NCI-H1092 treated with DMSO at 0.1 percent for 48 hours (cell line): ENCODE data around the gene ALX1.

Source experiments
- DNase-seq: peaks from one replicate; lab custom pipeline; 2025; lab: John Stamatoyannopoulos, UW

The ALX1 gene

DNA sequence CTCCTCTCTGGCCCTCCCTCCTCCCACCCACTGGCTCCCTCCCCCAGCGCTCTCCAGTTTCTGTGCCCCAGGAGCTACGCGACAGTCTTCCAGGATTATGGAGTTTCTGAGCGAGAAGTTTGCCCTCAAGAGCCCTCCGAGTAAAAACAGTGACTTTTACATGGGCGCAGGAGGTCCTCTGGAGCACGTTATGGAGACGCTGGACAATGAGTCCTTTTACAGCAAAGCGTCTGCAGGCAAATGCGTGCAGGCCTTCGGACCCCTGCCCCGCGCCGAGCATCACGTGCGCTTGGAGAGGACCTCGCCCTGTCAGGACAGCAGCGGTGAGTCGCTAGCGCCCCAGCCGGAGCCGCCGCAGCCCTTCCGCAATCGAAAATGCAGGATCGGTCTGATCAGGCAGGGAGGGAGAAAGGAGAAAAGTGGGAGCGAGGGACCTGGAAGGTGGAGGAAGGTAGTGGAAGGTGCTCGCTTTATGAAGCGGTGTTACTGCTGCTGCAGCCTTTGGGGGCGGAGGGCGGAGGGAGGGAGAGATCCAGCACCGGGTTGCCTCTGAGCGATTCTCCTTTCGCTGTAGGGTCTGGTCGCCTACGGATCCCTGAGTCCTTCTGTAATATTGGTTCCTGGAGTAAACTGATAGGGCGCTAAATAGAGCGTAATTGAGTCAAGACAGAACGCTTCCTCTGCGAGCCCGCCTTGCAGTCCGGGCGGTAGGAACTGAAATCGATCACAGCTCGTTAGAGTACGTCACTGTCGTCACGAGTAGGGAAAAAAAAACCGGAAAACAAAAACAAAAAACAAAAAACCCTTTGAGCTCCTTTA lies at the start of gene ALX1:
ALX1 (plus strand) TSS at position 56 of the 819 bp plus-strand sequence; CDS start at position 98, 42 bp downstream.
- DNase-seq: peak; percentile 51

DNA sequence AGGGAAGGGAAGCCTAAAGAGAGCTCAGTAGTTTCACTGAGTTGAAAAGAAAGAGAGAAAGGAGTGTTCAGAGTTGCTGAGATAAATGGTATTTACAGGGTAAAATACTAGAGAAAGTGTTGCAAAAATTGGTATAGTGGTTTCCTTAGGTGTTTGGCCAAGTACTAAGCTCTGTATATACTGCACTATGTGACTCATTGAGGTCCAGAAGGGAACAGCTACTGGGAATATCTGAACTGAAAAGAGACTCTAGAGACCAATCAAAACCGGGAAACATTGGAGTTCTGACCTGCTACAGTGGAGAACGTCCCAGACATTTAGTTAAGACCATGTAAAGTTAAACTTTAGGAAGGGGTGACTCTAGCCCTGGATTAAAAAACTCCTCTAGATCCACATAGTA lies 42.7 kb upstream of the ALX1 start:
- DNase-seq: no peak

DNA sequence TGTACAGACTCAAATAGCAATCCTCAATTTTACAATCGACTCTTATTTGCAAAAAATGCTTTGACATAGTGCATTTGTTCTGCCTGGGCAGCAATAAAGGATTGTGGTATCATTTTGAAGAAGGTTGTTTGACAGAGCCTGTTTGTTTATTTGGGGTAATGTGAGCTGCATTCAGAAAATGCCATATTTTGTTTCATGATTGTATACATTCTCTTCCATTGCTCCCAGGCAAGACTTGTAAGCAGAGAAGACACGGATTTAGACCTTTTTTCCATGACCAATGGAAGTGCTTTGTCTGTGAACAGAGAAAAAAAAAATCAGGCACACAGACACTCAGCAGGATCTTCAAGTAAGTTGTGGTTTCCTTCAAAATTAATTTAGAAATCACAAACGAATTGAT lies 35.5 kb upstream of the ALX1 start:
- no peak for DNase-seq

DNA sequence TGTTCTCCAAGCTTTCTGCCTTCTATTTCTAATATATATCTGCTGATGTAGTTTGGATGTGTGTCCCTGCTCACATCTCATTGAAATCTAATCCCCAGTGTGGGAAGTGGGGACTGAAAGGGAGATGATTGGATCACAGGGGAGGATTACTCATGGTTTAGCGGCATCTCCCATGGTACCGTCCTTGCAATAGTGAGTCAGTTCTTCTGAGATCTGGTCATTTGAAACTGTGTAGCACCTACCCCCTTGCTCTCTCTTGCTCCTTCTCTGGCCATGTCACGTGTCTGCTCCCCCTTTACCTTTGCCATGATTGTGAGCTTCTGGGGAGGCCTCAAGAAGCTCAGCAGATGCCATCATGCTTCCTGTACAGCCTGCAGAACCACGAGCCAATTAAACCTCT lies 26.2 kb upstream of the ALX1 start:
- DNase-seq: no peak

DNA sequence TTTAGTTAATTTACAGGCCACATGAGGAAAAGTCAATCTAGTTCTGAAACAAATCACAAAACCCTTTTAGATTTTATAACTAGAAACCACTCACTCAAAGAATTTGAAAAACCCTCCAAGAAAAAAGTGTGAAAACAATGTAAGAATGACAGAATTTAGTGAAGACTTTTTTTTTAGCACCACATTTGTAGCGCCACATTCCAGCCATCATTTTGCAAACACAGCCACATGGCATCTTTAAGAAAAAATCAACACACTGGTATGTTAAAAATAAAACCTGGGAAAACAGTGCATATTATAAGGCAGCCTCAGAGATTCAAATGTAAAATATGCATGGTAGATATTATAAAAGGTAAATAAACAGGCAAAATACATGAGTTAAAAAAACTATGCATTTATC lies 22.3 kb upstream of the ALX1 start:
- no peak for DNase-seq

DNA sequence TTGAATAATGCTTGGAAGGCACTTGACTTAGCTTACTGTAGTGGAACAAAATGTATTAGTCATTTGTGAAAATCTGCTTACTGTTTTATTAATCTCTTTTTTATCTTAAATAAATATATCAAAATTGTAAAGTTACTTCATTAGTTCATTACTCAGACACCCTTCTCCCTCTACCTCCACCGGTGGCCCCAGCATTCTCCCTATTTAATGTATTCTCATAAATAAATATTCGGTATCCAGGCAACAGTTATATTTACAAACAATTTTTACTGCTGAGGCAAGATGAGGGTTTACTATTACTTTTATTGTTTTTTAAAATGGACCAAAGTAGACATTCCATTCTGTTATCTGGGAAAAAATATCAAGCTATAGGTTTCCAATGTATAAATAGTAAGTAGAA lies 19.6 kb upstream of the ALX1 start:
- no peak for DNase-seq

DNA sequence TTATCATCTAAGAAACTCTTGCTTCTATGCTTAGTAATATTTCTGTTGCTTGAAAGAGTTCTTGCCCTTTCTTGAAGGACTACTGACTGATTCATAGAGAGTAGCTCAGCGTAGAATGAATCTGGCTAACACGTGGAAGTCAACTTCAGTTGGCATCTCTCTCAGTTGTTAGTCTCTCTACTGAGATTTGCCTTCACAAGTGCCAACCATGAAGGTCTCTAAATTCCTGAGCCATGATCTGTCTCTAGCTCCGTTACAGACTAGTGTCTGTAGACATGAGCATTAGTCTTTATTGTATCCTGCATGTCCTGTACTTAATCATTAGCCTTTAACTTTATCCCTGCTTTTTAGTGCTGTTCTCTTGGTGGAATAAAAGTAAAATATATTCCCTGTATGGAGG lies 19.1 kb upstream of the ALX1 start:
- DNase-seq: no peak

DNA sequence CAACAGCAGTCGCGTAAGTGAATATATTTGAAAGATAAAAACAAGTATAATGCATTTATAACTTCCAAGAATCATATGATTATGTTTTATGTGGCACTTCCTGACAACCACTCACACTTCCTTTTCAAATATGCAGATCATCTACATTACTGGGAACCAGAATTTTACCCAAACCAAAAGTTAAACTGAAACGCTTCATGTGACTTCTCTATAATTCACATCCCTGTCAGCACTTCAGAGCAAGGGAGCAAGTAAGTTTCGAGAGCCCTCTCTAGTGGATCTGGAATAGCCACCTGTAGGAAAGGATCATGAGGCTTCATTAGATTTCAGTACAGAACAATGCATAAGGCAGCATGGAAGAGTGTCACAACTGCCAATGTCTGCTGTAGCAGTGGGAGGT lies 13.7 kb upstream of the ALX1 start:
- no peak for DNase-seq

DNA sequence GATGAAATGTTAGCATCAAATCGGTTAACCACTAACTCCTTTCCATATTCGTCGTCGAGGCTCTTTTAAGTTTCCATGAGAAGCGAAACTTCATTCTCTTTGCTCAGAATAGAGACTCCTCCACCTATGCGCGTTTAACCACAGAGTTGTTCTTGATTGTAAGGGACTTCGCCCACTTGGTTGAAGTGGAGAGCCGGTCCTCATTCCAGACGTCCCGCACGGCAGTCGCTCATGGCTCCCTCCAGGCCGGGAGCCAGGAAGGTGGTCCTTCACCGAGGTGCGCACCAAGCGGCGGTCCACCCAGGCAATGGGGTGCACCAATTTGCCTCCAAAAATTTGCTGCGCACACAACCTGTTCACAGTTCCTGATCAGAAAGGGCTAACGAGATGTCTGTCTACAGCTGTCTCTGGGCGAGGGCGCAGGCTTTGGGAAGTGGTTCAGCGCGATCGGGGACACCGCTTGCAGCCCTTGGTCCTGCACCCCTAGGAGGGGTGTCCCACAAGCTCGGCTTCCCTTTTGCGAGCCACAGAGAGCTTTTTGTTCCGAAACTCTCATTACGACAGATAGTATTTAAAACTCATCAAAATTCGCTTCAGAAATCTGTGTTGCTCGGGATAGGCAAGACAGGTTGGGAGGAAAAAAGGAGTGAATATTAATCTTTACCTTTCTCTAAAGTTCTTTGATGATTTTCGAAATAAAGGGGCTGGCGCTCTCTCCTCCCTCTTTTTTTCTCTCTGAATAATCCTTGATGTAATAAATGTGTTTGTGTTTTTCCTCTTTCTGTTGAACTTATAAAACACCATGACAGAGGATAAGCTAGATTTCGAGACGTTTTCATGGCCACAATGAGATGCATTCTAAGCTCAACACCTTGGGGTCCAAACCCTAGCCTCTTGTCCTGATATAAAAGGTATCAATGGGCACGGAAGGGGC lies 6.4 kb upstream of the ALX1 start:
- DNase-seq: no peak

DNA sequence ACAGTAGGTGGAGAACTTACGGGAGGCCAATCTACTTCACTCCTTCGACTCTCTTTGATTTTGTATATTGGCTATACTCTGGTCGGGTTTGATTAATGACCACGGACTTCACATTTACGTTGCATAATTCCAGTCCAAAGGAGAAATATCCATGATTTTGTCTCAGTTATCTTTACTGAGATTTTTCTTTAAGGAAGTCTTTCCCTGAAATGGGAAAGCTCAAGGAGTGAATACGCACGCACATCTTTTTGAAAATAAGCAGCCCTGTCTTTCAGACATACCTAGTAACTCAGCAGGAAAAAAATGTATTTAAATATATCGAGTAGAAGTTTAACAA lies 5.7 kb upstream of the ALX1 start:
- DNase-seq: no peak

DNA sequence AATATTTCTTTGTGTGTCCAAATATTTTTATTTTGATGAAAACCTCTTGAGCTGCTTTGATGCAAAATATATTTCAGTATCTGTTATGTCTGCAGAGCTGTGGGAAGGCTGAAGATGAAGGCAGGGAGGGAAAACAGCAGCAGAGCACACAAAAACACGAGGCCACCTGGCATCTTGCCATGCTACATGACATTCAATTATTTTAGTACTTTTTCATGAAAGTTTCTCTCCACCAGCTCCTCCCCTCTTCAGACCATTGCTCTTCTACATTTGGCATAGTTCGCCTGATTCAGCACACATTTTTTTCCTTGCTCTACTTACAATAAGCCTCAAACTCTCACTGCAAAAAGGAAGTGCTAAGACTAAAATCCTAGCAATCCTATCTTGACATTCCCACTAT lies 4.6 kb upstream of the ALX1 start:
- DNase-seq: no peak

DNA sequence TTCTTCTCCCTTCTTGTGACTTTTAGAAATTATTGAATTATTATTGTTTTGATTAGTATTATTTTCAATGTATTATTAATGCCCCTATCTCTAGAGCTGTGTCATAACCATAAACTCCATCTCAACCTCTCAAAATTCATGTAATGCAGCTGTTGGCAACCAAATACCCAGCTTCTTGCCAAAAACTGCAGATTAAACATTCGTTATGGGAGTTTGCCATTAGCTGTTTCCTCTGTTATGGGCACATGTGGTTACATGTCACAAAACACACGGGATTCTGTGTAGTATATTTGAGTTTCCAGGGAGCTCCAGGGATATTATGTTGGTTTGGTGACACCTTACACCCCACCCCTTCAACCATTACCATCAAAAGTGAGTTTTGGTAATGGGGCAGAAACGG lies 2.8 kb upstream of the ALX1 start:
- peak; percentile 57 for DNase-seq

DNA sequence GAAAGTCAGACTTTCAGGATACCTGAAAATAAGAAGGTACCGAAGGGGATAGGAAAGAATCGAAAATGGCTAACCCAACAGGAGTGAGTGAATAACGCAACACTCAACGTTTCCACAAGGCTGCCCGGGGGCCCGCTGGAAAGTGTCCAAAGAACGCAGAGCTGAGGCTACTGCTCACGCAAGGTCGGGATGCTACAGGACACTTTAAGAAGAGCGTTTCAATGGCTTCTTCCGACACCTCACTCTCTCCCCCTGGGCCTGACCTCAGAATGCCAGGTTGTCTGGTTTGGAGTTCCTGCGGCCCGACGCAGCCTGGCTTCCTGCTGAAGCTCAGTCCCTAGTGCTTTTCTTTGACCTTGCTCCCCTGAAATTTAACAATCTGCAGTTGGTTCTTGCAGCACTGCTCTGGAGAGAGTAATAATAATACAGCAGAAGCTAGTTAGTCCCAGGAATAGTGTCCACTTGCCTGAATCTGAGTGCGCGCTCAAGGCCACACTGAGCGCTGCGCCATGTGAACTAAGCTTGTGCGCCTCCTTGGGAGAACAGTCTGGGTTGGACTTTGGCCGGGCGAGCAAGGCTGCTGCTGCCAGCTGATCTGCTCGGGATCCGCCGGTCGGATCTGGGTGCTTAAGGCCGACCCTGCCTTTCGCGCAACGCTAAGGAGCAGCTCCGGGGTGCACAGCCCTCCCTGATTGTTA lies 2.0 kb upstream of the ALX1 start:
- no peak for DNase-seq

DNA sequence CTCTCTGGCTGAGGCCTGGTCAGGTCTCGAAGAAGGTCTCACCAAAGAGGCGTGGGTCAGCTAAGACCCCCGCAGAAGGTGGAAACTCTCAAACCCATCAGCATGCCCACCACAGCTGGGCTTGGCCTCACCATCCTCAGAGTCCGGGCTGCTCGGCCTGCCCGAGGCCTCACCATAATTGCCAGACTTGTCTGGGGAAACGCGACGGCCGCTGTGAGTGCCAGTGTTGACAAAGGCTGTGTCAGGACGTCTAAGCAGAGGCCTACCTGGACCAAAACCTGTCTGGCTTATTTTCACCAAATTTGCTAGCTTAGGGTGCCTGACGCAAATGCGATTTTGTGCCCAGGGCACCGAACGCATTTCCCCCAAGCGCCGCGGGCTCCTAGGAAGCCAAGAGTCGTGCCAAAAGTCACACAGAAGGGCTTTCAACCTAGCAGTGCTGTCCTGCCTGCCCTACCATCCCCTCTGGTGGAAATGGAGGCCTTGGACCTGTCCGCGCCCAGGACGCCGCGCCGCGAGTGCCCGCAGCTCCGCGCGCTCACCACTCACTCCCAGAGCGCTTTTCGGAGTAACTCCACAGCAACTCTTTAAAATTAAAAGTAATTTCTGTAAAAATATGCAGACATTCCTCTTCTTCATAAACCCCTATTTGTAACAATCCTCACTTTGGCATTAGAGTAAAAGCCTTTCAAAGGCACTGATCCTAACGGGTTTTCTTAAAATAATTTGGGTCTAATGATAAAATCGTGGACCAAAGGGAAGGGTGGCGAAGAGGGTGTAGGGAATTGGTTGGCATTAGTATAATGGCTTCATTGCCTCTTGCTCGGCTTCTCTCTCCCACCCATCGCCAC lies 1.2 kb upstream of the ALX1 start:
- DNase-seq: no peak

DNA sequence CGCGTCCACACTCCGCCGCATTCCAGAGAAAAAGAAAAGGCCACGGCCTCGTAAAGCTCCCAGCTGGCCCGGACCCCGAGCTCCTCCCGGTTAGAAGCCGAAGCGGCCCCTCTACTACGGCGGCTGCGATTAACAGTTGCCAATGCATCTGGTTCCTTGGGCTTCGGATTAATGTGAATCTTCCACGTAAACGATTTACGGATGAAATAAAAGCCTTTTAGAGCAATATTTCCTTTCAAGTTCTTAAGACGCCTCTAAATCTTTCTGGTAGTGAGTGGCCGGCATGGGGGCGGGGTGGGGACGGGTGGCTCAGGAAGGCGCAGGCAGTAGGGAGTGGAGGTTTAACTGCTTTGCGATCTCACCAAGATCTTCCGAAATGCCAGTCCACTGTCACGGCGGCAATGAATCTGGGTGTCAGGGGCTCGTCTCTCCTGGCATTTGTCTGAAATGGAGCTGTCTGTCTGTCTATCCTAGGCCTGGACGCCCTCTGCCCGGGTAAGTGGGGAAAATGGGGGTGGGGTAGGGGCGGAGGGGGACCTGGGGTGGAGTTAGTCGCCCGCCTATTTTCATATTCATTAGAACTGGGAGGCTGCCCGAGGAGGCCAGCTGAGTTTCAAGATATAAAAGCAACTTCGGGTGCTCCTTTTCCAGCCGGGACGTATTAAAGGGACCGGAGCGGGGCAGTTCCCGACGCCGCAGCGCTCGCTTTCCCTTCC lies 413 bp upstream of the ALX1 start:
- no peak for DNase-seq

DNA sequence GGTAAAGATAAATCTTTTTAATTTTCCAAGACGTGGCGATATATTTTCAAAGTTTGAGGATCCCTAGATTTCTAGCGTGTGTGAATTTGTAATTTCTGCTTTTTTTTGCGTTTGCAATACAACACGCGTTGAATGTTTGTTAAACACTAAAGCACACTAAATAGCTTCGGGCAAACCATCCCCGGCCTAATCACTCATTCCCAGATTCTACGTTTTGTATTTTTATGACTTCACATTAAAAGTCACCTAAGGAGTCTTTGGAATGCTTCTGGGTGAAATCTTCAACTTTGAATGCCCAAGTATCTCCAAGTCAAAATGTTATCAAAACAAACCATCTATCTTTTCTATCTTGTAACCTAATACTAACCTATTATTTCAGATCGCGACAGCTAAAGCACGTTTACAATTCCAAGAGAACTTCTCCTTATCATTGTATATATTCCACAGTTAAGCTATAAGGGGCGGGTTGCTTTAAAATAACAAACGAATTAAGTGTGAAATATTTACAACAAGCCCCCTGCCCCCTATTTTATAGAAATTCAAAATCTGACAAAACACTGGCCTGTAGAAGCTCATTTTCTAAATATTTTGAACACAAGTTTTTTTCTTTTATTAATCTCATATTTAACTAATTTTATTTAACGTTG lies 1.1 kb downstream of the ALX1 start:
- DNase-seq: peak; percentile 33

DNA sequence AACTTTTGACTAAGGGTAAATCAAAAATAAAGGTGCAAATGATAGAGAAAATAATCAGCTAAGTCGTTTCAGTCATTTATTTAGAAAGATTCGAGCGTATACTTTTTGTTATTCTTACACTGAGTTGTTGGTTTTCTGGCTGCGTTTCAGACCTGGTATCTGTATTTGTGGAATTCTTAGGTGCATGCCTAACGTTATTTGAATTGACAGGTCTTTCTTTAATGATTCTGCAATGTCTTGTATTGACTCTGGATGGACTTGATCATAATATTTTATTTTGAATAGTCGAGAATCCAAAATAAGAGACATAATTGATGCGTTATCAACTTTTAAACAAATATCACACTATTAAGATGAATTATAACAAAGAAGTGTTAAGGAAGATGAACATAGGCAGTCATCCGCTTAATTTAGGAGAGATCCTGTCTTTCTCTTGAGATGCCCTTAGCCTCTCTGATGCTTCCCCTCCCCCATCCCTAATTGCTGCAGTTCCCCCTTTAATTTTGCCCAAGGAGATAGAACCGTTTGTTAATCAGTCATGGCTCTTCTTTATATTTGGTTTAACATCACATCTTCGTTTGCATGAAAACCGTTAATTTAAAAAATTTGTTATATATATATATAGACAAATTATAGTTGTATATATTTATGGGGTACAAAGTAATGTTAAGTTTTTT lies 1.8 kb downstream of the ALX1 start:
- no peak for DNase-seq

DNA sequence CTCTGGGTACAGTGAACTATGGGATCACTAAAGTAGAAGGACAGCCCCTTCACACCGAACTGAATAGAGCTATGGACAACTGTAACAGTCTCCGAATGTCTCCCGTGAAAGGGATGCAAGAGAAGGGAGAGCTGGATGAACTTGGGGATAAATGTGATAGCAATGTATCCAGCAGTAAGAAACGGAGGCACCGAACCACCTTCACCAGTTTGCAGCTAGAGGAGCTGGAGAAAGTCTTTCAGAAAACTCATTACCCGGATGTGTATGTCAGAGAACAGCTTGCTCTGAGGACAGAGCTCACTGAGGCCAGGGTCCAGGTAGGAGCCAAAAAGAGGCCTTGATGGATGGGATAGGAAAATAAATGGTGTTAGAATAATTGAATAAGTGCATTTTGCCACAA lies 3.5 kb downstream of the ALX1 start:
- no peak for DNase-seq

DNA sequence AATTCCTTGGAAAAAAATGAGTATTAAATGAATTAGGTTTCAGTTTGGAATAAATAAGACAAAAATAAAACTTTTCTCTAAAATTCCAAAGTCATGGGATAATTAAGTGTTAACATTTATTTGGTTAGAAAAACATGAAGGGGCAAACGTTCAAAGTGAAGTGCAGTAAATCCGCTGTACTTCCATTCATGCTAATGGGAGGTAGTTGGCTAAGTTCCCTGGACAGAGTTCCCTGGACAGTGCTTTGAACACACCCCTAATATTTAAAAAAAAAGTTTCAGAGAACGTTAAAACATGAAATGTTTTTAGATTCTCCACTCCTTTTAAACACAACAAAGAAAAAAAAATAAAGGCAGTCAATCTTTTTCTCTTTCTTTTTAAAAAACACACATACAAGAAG lies 16.3 kb downstream of the ALX1 start:
- no peak for DNase-seq

DNA sequence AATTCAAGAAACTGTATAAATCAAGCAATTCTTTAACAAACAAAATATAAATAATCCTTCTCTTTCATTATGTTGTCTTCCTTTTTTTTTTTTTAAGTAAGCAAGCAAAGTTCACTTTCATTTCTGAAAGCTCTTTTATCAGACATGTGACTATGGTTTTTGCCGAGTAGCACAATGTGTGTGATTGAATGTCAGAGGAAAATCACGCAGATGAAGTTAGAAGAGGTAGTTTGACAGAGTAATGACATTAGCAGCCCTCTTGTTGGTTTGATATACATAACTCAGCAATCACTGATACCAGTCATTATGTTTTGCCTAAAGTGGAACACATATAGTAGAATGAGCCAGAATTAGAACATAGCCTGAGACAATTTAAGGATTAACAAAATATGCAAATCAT lies 19.0 kb downstream of the ALX1 start:
- DNase-seq: no peak
